ENCODE measurements around the gene WDR46.
A peak's percentile ranks its signal among the peaks of the same experiment; 100 is the strongest.
"Not testable (repeated sequence)": the region's sequence is repeated elsewhere in the genome, so short reads cannot be mapped to it uniquely, and the experiment has no call there.

The WDR46 gene

DNA sequence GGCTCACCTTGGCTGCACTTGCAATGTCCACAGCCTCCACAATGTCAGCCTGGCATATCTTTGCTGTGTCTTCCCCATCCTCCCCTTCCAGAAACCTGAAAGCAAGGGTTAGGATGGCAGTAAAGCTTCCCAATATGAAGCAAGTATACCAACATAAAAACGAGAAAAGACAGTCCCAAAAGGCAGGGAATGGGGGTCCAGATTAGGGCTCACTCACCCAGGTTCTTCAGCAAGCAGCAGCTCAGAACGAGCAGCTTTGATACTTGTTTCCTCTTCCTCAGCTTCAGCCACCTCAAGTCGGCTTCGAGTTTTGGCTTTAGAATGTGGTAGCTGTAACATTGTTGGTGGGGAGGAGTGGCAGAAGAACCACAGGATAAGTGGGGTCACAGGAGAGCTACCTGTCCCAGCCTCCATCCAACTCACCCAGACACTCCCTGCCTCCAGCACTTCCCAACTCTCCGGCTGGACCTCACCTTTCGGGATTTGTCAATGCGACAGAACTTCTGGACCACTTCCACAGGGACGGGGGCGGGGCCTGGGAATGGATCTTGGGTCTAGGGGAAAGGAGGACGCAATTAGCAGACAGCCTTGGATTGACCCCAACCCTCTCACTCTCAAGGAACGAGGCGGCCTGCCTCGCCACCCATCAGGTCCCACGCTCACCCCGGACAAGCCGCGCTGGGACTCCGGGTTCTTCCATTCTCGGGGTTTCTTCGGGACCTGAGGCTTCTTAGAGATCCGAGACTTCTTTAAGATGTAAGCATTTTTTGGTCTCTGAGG is 708 bp downstream of the WDR46 start:
- no peak for DNase-seq (ENCODE audit: low read depth)

- DNase-seq (ENCODE audit: low read depth) = no peak
Measured at GRCh38 chr6:33286946-33287914, 1.8 kb downstream of the WDR46 start.

GRCh38 chr6:33285214-33285613 is 3.8 kb downstream of the WDR46 start:
- not testable (repeated sequence) for DNase-seq (ENCODE audit: low read depth)

GRCh38 chr6:33280539-33280938 is 8.5 kb downstream of the WDR46 start:
- no peak for DNase-seq (ENCODE audit: low read depth)

DNA sequence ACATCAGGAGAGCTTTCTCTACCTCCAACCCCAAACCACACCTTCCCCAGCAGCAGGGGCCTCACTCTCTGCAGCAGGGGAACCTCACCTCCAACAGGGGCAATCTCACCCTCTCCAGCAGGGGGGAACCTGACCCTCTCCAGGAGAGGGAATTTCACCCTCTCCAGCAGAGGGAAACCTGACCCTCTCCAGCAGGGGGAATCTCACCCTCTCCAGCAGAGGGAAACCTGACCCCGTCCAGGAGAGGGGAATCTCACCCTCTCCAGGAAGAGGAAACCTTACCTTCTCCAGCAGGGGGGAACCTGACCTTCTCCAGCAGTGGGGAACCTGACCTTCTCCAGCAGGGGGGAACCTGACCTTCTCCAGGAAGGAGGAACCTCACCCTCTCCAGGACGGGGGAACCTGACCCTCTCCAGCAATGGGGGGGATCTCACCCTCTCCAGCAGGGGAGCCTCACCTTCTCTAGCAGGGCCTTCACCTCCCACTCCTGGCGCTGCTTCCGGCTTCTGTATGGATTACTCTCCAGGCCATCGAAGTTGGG is 9.0 kb downstream of the WDR46 start:
- no peak for DNase-seq (ENCODE audit: low read depth)

GRCh38 chr6:33279257-33279695 is 9.8 kb downstream of the WDR46 start:
- no peak for DNase-seq (ENCODE audit: low read depth)

DNA sequence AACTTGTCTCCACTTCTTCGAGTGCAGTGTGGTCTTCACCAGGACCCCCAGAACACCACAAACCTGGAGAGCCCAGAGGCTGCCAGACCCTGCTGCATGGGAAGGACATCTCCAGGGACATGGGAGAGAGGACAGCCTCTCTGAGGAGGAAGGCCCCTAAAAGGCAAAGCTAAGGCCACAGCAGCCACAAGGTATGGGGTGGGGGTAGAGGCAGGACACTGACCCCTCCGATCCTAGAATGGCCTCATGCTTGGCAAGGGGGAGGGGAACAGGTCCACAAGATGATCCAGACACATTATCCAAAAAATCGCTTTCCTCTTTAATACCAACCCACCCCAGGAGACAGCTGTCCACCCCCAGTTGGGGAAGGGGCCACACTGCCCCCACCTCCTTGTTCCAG is 10.2 kb downstream of the WDR46 start:
- no peak for DNase-seq (ENCODE audit: low read depth)

- no peak for DNase-seq (ENCODE audit: low read depth)
Measured at GRCh38 chr6:33278392-33278741, 10.7 kb downstream of the WDR46 start.

DNA sequence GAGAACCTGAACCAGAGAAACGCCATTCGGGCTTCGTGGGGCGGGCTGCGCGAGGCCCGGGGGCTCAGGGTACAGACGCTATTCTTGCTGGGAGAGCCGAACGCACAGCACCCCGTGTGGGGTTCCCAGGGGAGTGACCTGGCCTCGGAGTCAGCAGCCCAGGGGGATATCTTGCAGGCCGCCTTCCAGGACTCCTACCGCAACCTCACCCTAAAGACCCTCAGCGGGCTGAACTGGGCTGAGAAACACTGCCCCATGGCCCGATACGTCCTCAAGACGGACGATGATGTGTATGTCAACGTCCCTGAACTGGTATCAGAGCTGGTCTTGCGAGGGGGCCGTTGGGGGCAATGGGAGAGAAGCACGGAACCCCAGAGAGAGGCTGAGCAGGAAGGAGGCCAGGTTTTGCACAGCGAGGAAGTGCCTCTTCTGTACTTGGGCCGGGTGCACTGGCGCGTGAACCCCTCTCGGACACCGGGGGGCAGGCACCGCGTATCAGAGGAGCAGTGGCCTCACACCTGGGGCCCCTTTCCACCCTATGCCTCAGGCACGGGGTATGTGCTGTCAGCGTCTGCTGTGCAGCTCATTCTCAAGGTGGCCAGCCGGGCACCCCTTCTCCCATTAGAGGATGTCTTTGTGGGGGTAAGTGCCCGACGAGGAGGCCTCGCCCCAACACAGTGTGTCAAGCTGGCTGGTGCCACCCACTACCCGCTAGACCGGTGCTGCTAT is 11.2 kb downstream of the WDR46 start:
- no peak for DNase-seq (ENCODE audit: low read depth)

- peak; percentile 86 for DNase-seq (ENCODE audit: low read depth)
Measured at GRCh38 chr6:33276864-33277662, 12.0 kb downstream of the WDR46 start, which contains the start of gene B3GALT4. Gene B3GALT4 (plus strand): TSS chr6:33277123. CDS start chr6:33277420, 297 bp downstream.

DNA sequence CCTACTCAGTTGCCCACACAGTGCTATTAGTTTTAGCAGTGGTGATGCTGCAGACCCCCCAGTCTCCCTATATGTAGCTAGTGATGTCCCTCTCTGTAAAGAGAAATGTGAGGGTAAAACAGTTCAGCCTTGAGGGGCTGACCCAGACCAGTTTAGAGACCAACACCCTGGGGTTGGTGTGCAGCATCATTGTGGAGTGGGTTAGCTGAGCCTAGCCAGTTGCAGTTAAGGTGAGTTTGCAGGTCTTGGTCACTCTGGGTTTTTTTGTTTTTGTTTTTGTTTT is 12.5 kb downstream of the WDR46 start:
- no peak for DNase-seq (ENCODE audit: low read depth)

DNA sequence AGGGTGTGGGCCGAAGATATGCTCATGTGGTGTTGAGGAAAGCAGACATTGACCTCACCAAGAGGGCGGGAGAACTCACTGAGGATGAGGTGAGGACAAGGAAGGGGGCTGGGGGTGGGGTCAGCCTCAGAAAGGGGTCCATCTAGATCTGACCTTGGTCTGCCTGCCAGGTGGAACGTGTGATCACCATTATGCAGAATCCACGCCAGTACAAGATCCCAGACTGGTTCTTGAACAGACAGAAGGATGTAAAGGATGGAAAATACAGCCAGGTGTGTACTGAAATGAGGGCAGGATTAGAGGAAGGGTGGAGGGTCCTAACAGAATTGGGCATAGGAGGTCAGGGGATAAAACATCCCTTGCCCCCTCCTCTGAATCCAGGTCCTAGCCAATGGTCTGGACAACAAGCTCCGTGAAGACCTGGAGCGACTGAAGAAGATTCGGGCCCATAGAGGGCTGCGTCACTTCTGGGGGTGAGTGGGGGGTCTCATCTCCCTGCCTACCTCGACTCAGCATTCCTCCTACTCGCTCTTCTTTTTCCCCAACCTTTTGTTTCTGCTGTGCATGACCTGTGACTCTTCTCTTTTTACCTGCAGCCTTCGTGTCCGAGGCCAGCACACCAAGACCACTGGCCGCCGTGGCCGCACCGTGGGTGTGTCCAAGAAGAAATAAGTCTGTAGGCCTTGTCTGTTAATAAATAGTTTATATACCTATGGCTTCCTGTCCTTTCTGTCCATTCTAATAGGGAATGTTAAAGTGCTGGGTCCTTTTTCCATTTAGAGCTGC is 13.1 kb downstream of the WDR46 start:
- not testable (repeated sequence) for DNase-seq (ENCODE audit: low read depth)

DNA sequence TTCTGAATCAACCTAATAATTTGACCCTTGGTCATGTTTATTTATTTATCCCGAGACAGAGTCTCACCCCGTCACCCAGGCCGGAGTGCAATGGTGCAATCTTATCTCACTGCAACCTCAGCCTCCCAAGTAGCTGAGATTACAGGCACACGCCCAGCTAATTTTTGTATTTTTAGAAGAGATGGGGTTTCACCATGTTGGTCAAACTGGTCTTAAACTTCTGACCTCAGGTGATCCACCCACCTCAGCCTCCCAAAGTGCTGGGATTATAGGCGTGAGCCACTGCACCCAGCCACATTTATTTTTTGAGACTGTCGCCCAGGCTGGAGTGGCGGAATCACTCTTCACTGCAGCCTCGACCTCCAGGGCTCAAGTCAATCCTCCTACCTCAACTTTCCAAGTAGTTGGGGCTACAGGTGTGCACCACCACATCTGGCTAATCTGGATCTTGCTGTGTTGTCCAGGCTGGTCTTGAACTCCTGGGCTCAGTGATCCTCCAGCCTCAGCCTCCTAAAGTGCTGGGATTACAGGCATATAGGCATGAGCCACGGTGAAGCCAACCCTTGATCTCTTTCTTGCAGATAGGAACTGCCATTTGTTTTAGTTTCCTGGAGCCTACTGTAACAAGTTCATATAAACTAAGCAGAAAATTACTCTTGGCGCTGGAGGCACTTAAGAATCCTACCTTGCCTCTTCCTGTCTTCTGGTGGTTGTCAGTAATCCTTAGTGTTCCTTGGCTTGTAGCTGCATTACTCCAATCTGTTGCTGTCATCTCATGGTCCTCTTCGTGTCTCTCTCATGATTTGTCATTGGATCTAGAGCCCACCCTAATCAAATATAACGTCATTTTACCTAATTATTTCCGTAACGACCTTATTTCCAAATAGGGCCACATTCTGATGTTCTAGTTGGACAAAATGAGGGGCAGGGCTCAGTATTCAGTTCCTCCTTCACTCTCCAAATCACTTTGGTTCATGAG is 14.8 kb downstream of the WDR46 start:
- no peak for DNase-seq (ENCODE audit: low read depth)

DNA sequence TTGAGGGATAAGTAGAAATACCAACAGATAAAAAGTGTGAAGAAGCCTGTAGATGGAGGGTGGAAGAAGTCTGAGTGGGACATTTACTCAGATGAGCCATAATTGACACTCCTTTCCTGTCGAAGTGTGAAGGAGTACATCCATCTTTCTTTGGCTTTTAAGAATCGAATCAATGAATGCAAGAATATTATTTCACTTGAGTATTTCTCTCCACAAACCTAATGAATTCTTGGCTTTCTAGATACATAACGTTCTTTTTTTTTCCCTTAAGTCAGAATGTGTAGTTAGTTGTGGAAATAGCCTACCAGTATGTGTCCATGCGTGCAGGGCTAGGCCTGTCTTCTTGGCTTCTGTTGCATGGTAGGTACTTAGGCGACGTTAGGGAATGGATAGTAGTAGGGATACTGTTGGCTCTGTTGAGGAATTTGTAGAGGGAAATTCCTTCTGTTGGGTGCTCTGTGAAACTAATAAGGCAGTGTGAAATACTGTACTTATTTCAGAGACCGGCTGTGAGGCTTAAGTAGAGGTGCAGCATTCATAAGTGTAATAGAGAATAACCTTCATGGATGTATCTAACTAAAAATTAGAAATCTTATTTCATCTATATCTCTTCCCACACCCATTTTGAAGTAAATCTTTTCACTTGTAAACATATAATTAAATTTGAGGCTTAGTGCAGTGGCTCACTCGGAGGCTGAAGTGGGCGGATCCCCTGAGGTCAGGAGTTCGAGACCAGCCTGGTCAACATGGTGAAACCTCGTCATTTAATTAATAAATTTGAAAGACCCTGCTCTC is 15.7 kb downstream of the WDR46 start:
- no peak for DNase-seq (ENCODE audit: low read depth)

GRCh38 chr6:33272275-33273128 is 16.5 kb downstream of the WDR46 start:
- peak; percentile 50 for DNase-seq (ENCODE audit: low read depth)

- DNase-seq (ENCODE audit: low read depth) = peak; percentile 97
Measured at GRCh38 chr6:33271468-33272274, 17.4 kb downstream of the WDR46 start, which contains the start of the genes RPS18 and VPS52. Gene RPS18 (plus strand): TSS chr6:33272075. CDS start chr6:33272120, 45 bp downstream. Gene VPS52 (minus strand): TSS chr6:33271876. CDS start chr6:33271675, 201 bp downstream.

DNA sequence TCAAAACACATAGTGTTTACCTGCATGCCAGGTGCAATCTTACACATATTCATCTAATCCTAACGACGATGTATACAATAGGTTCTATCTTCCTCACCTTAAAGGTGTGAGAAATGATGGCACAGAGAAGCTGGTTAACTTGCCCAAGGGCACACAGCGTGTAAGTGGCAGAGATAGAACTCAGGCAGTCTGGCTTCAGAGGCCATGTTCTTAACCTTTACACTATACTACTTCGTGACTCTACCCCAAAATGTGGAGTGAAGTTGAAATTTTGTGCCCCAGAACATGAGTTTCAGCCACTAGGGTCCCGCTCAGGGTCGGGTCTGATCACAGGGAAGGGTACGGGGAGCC is 17.9 kb downstream of the WDR46 start:
- DNase-seq (ENCODE audit: low read depth) = no peak
